ENCODE data around the gene KNDC1. TPM values are rescaled to one million over a fixed set of nuclear protein-coding genes. Genes with fewer than 3 reads are reported as not detected.

The KNDC1 gene
- total and polyA plus RNA-seq, 10 of the 15 experiments (the other 5 are each of a cell fraction or from before 2014, with no cell fraction given) = 0.03 to 0.11 (median 0.05) TPM; not detected in 7

- H3K36me3 ChIP-seq (ENCODE audit: control insufficient read depth in 2 of 2, insufficient read depth in 2 of 2, low read length in 1 of 2) = no peaks in the 10 kb centered on the region
- no peak overlapping the region for H3K9ac ChIP-seq (ENCODE audit: control insufficient read depth, insufficient read depth, low read length)
- ChIA-PET POLR2A (no interaction called here), CTCF (no interaction called here), RAD21 (ENCODE audit: unreplicated experiment) (no interaction called here), SMC1A (ENCODE audit: uncharacterized antibody, unreplicated experiment) (no interaction called here)
- H3K27ac ChIP-seq (ENCODE audit: control insufficient read depth, insufficient read depth) = no peak overlapping the region
- H3K4me3 ChIP-seq = no peak overlapping the region
- ATAC-seq (no peak), FAIRE-seq (no peak), DNase-seq (ENCODE audit: low read depth, low spot score) (no peak)
- in situ Hi-C loops (cut with MboI) (no loop called here), intact Hi-C loops (cut with micrococcal nuclease; ENCODE audit: unreplicated experiment) (no loop called here)
- no peaks in the 10 kb centered on the region for H3K79me2 ChIP-seq (ENCODE audit: control insufficient read depth, insufficient read depth, low read length)
- H3K9me3 ChIP-seq (replicated peaks; ENCODE audit: control insufficient read depth, insufficient read depth, low read length) = no peaks in the 10 kb centered on the region
- no peak overlapping the region for H2AFZ ChIP-seq (ENCODE audit: control insufficient read depth, low read depth, low read length)
- no peaks in the 10 kb centered on the region for H3K4me1 ChIP-seq (ENCODE audit: control insufficient read depth, insufficient read depth, low read length)
- no peaks in the 10 kb centered on the region for H3K27me3 ChIP-seq (replicated peaks in 1 of 2; ENCODE audit: control insufficient read depth in 2 of 2, insufficient read depth in 2 of 2, low read length in 1 of 2)
- no peaks in the 10 kb centered on the region for H4K20me1 ChIP-seq (ENCODE audit: control insufficient read depth, insufficient read depth)
- no peak for TF ChIP-seq ETV6 (conservative IDR thresholded peaks at IDR 0.05 in 1 of 2, IDR thresholded peaks at IDR 0.05 in 1 of 2; ENCODE audit: borderline replicate concordance in 1 of 2, low read depth in 1 of 2)
- no peak for TF ChIP-seq GATAD2B (conservative IDR thresholded peaks at IDR 0.05; ENCODE audit: low read depth)
- TF ChIP-seq HDAC6 (IDR thresholded peaks at IDR 0.05; ENCODE audit: unreplicated experiment) = no peak
- no peak for TF ChIP-seq EED (IDR thresholded peaks at IDR 0.05; ENCODE audit: low read depth)
- TF ChIP-seq HDGF (IDR thresholded peaks at IDR 0.05) = no peak
- TF ChIP-seq SREBF2 (IDR thresholded peaks at IDR 0.05; ENCODE audit: low read length) = no peak
- TF ChIP-seq RUNX3 (IDR thresholded peaks at IDR 0.05; ENCODE audit: low read length) = no peak
- no peak for TF ChIP-seq SUPT20H (IDR thresholded peaks at IDR 0.05; ENCODE audit: borderline replicate concordance, control insufficient read depth, low read depth, low read length)
- TF ChIP-seq, protein P1, sequence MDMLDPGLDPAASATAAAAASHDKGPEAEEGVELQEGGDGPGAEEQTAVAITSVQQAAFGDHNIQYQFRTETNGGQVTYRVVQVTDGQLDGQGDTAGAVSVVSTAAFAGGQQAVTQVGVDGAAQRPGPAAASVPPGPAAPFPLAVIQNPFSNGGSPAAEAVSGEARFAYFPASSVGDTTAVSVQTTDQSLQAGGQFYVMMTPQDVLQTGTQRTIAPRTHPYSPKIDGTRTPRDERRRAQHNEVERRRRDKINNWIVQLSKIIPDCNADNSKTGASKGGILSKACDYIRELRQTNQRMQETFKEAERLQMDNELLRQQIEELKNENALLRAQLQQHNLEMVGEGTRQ (IDR thresholded peaks at IDR 0.05; ENCODE audit: borderline replicate concordance, low read depth, low read length) = no peak
- TF ChIP-seq RAD21 (IDR thresholded peaks at IDR 0.05; ENCODE audit: insufficient read depth, low read depth, low read length) = no peak
- TF ChIP-seq IRF5 (IDR thresholded peaks at IDR 0.05; ENCODE audit: borderline replicate concordance) = no peak
- H3K4me2 ChIP-seq (ENCODE audit: control insufficient read depth, insufficient read depth) = no peak overlapping the region
- BruUV-seq (replicated peaks) = no TSS peak
- WGBS (ENCODE audit: insufficient coverage, insufficient replicate concordance, low lambda C conversion rate, missing lambda C conversion rate) = 58% methylated on average over 17 of the region's 17 CpGs
Observed at GRCh38 chr10:133206356-133207040, 46.5 kb downstream of the KNDC1 start.
